ENCODE measurements around the gene CLIP1. TPM values are rescaled to one million over a fixed set of nuclear protein-coding genes. Genes with fewer than 3 reads are reported as not detected.
"Not testable (repeated sequence)": the region's sequence is repeated elsewhere in the genome, so short reads cannot be mapped to it uniquely, and the experiment has no call there.

Gene CLIP1
- polyA plus RNA-seq, 1 of the 3 experiments (the other 2 are of a cell fraction), result 33.9 TPM

- H3K79me2 ChIP-seq (ENCODE audit: insufficient read depth), result no peaks in the 10 kb centered on the region
- no peak overlapping the region for H2AFZ ChIP-seq (ENCODE audit: low read depth)
- no peaks in the 10 kb centered on the region for H3F3A ChIP-seq (replicated peaks; ENCODE audit: insufficient read depth)
- POLR2A ChIA-PET, result no interaction called here
- 59% methylated on average over 8 of the region's 8 CpGs for whole genome bisulfite sequencing (ENCODE audit: low lambda C conversion rate)
- CTCF ChIA-PET, result interaction anchor here (1.1 kb wide), 1 partner anchor 11 kb away, joined by 3 read pairs; no protein-coding TSS in a partner anchor
- no peaks in the 10 kb centered on the region for H4K20me1 ChIP-seq (ENCODE audit: insufficient read depth)
- peak; percentile 23; the same call in 1 of the 2 replicates for TF ChIP-seq NFIC (IDR thresholded peaks at IDR 0.05; ENCODE audit: borderline replicate concordance)
- no peak for TF ChIP-seq ELF1 (IDR thresholded peaks at IDR 0.05)
- no peak for TF ChIP-seq EZH2phosphoT487 (IDR thresholded peaks at IDR 0.05; ENCODE audit: borderline replicate concordance, low read depth)
- no peak for TF ChIP-seq FOXM1 (IDR thresholded peaks at IDR 0.05; ENCODE audit: low read depth)
- TF ChIP-seq USF1 (IDR thresholded peaks at IDR 0.05; ENCODE audit: borderline replicate concordance, low read depth), result no peak
- TF ChIP-seq MAX (IDR thresholded peaks at IDR 0.05; ENCODE audit: low read depth), result no peak
- TF ChIP-seq FOSL2 (IDR thresholded peaks at IDR 0.05; ENCODE audit: borderline replicate concordance, low read depth), result peak; percentile 6; the same call in 1 of the 2 replicates
- DNase-seq, result no peak
- H3K27me3 ChIP-seq (ENCODE audit: insufficient read depth), result no peaks in the 10 kb centered on the region
- H3K4me3 ChIP-seq (ENCODE audit: low read depth in 2 of 2, low read length in 1 of 2), result no peak overlapping the region
- H3K9ac ChIP-seq, result no peak overlapping the region
- no peaks in the 10 kb centered on the region for H3K9me2 ChIP-seq
- no peak overlapping the region for H3K27ac ChIP-seq (ENCODE audit: low read depth in 2 of 2, low read length in 1 of 2)
- no peaks in the 10 kb centered on the region for H3K4me1 ChIP-seq (ENCODE audit: control insufficient read depth in 1 of 2, insufficient read depth in 2 of 2, low read depth in 1 of 2, low read length in 1 of 2)
- H3K4me2 ChIP-seq, result no peak overlapping the region
- H3K9me3 ChIP-seq, result no peaks in the 10 kb centered on the region
- H3K36me3 ChIP-seq (replicated peaks in 1 of 2; ENCODE audit: control insufficient read depth in 1 of 2, insufficient read depth in 2 of 2, low read length in 1 of 2), result no peaks in the 10 kb centered on the region
These were observed 15.2 kb upstream of the CLIP1 start for GRCh38 chr12:122437656-122438121.

GRCh38 chr12:122435186-122435585, 12.7 kb upstream of the CLIP1 start:
- Histone ChIP-seq H3K36me3 (replicated peaks in 1 of 2; ENCODE audit: control insufficient read depth in 1 of 2, insufficient read depth in 2 of 2, low read length in 1 of 2) (no peaks in the 10 kb centered on the region), H3K27me3 (ENCODE audit: insufficient read depth) (no peaks in the 10 kb centered on the region), H2AFZ (ENCODE audit: low read depth) (no peak overlapping the region), H3K9me2 (no peaks in the 10 kb centered on the region), H3F3A (replicated peaks; ENCODE audit: insufficient read depth) (no peaks in the 10 kb centered on the region), H3K9ac (no peak overlapping the region), H3K4me3 (ENCODE audit: low read depth in 2 of 2, low read length in 1 of 2) (no peak overlapping the region), H3K27ac (ENCODE audit: low read depth in 2 of 2, low read length in 1 of 2) (no peak overlapping the region), H3K9me3 (no peaks in the 10 kb centered on the region), H3K4me2 (no peak overlapping the region), H4K20me1 (ENCODE audit: insufficient read depth) (no peaks in the 10 kb centered on the region), H3K4me1 (ENCODE audit: control insufficient read depth in 1 of 2, insufficient read depth in 2 of 2, low read depth in 1 of 2, low read length in 1 of 2) (no peaks in the 10 kb centered on the region; a peak in 1 of 4 replicates), H3K79me2 (ENCODE audit: insufficient read depth) (no peaks in the 10 kb centered on the region)
- ChIA-PET POLR2A (no interaction called here), CTCF (interaction anchor here (0.7 to 1.4 kb wide), 3 partner anchors 19 to 36 kb away, joined by 3 read pairs; no protein-coding TSS in a partner anchor)
- WGBS (ENCODE audit: low lambda C conversion rate), result 95% methylated on average over 4 of the region's 4 CpGs
- TF ChIP-seq JUND (IDR thresholded peaks at IDR 0.05) (no peak), USF1 (IDR thresholded peaks at IDR 0.05; ENCODE audit: borderline replicate concordance, low read depth) (no peak), YY1 (IDR thresholded peaks at IDR 0.05; ENCODE audit: low read depth) (no peak), REST (IDR thresholded peaks at IDR 0.05; ENCODE audit: low read depth, low read length) (no peak), CTCF (IDR thresholded peaks at IDR 0.05) (no peak), IRF3 (IDR thresholded peaks at IDR 0.05; ENCODE audit: low read depth, low read length) (no peak)
- DNase-seq, result no peak

GRCh38 chr12:122429043-122429442, 6.6 kb upstream of the CLIP1 start:
- POLR2A ChIA-PET; H3K9ac ChIP-seq; H3K9me3 ChIP-seq; DNase-seq; CTCF ChIA-PET; H3K36me3 ChIP-seq (replicated peaks in 1 of 2; ENCODE audit: control insufficient read depth in 1 of 2, insufficient read depth in 2 of 2, low read length in 1 of 2); H2AFZ ChIP-seq (ENCODE audit: low read depth); H3F3A ChIP-seq (replicated peaks; ENCODE audit: insufficient read depth); H3K4me1 ChIP-seq (ENCODE audit: control insufficient read depth in 1 of 2, insufficient read depth in 2 of 2, low read depth in 1 of 2, low read length in 1 of 2); H3K4me3 ChIP-seq (ENCODE audit: low read depth in 2 of 2, low read length in 1 of 2); H3K27me3 ChIP-seq (ENCODE audit: insufficient read depth); H3K9me2 ChIP-seq; H3K4me2 ChIP-seq; H3K27ac ChIP-seq (ENCODE audit: low read depth in 2 of 2, low read length in 1 of 2); H3K79me2 ChIP-seq (ENCODE audit: insufficient read depth); H4K20me1 ChIP-seq (ENCODE audit: insufficient read depth): not testable (repeated sequence)
- 94% methylated on average over 5 of the region's 5 CpGs for WGBS (ENCODE audit: low lambda C conversion rate)
